GM21619 (cell line): ENCODE measurements around the gene MAN1A1.

ENCODE experiments used
- ATAC-seq: cut with Tn5 transposase; IDR thresholded peaks from one replicate; pipeline ENCODE4 v1.9.1; 2021; ENCODE audit not compliant: unreplicated experiment

The MAN1A1 gene

DNA sequence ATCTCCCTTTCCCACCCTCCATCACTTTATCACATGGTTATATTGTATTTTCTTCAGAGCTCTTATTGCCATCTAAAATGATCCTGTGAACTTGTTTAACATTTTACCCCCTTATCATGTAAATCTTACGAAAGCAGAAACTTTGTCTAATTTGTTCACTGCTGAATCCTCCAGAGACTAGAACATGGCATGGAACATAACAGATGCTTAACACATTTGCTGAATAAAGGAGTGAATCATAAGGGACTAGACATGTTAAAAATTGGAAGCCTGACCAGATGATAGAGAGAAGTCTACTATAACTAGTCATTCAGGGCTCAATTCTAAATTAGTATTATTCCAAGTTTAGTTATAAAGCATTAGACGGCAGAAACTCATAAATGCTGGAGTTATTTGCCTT lies 73.3 kb downstream of the MAN1A1 start:
- no peak for ATAC-seq

DNA sequence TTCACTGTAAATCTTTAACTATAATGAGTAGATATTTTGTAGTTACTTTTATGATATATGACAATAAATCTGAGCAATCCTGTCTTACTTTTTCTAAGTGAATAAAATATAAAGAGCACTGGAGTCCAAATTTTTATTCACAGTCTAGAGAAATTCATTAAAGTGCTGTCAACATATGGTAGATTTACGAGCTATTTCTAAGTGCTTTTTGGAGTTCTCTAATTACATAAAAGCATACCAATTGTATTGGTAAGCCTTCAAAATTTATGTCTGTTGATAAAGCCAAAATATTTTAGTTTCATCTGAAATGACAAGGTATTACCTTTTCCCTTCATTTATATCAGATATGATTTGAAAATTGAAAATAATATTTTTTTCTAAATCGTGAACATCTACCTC lies 75.4 kb downstream of the MAN1A1 start:
- no peak for ATAC-seq

DNA sequence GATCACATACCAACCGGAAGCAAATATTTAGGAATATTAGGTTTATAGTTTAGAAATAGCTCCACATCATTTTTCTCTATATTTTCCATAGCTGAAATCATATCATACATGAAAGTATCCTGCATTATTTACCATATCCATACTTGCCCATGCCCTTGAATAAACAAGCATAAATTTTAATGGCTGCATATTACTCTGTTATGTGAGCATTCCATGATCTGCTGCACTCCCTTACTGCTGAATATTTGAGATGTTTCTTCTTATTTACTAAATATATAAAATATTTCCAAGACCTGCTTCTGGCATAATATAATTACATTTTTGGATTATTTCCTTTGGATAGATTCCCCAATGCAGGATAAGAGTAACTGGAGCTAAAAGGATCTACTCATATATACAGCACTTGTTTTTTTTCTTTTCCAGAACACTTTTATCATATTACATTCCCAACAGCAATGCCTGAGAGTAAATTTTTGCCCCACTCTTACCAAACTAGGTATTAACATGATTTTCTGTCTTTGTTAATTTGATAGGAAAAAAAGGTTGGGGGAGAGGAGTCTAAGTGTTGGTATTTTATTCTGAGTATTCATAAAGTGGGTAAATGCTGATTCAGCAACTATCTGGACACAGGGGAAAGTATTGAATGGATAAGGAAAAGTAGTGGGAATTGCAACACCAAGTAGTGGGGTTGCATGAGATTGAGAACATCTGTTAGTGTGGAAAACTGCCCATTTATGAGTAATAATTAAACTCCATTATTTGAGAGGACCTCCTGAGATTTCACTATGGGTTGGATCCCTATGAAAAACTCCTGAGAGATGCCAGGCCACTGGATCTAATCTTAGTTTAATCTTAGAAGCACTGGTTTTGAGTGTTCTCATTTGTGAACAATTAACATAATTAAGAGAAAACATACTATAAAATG lies 76.0 kb downstream of the MAN1A1 start:
- no peak for ATAC-seq

DNA sequence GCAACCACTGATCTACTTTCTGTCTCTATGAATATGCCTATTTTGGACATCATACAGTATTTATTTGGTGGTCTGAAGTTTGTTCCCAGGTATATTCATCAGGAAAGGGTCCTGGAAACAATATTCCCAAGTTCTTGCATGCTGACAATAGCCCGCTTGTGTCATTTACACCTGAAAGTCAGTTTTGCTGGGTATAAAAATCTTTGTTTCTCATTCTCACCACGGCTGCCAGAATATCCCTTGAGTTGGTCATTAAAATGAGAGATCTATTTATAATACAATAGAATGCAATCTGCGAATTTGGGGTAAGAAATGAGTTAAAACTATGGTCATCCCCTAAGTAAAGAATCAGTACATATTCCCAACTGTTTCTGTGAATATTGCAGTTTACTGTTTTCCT lies 79.0 kb downstream of the MAN1A1 start:
- no peak for ATAC-seq

DNA sequence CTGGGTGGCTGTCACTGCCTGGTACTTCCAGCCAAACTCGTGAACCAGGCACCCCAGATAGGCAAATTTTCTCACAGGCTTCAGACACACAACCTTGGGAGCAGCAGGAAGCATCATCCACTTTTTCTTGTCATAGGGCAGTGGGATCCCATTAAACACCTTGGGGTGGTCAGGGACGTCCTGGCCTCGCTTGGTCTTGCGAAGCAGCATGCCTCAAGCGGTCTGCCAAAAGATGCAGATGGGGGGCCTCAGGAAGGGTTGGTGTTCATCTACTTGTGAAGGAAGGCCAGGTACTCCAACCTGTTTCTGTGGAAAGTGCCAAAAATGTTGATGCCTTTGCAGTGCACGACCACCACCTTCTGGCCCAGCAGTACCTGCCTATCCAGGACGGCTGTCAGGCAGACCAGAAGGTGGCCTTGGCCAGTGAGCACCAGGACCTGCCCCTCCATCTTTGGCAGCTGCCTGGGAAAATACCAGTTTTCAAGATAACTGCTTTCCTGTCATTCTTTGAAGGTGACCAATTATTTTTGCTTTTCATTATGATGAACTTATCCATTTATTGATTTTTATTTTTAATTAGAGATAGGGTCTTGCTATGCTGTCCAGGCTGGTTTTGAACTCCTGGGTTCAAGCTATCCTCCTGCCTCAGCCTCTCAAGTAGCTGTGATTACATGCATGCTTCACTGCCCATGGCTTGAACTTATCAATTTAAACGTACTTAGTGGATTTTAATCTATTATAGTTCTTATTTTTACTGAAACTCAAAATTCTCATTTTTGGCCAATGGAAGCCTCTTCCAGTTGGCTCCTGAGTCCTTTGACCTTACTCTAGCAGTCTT lies 80.1 kb downstream of the MAN1A1 start:
- no peak for ATAC-seq

DNA sequence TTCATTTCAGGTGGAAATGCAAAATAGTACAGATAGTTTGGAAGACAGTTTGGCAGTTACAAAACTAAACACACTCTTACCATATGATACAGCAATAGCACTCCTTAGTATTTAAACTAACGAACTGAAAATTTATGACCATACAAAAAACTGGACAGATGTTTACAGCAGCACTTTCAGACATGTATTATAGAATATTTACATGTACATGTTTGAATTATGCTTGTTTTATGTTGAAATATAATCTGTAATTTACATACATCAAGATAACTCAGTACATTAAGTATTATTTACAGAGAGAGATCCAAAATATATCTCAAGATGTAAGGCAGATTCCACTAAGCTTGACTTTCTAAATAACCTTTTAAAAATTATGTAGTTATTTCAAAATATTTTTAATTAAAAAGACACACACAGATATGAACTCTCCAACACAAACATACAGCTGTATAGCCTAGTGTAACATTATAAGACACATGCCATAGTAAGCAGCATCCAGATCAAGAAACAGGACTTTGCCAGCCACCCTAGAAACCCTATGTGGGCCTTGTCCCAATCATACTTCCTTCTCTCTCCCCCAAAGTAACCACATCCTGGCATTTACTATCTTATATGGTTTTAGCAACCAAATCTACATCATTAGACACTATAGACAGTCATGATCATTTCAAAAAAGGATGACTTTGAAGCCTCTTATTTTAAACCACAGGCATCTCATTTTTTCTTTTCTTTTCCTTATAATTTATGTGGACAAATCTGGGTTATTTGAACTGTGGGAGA lies 82.2 kb downstream of the MAN1A1 start:
- no peak for ATAC-seq

DNA sequence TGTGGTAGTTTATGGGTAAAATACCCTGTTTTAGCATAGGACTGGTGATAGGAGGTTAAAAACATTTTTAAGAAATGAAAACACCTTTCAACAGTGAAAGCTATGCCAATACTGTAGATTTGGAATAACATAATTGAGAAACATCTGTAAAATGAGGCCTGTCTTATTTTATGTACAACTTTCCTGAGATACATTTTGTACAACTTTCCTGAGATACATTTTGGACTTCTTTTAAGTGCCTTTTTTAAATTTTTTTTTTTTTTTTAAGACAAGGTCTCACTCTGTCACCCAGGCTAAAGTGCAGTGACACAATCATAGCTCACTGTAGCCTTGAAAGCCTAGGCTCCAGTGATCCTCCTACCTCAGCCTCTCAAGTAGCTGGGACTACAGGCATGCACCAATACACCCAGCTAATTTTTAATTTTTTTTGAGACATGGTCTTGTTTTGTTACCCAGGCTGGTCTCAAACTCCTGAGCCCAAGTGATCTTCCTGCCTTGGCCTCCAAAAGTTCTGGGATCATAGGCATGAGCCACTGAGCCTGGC lies 84.6 kb downstream of the MAN1A1 start:
- ATAC-seq: no peak

DNA sequence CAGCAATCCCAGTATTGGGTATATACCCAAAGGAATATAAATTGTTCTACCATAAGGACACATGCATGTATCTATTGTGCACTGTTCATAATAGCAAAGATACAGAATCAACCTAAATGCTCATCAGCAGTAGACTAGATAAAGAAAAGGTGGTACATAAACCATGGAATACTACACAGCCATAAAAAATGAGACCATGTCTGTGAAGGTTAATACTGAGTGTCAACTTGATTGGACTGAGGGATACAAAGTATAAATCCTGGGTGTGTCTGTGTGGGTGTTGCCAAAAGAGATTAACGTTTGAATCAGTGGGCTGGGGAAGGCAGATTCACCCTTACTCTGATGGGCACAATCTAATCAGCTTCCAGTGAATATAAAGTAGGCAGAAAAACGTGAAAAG lies 86.9 kb downstream of the MAN1A1 start:
- no peak for ATAC-seq

DNA sequence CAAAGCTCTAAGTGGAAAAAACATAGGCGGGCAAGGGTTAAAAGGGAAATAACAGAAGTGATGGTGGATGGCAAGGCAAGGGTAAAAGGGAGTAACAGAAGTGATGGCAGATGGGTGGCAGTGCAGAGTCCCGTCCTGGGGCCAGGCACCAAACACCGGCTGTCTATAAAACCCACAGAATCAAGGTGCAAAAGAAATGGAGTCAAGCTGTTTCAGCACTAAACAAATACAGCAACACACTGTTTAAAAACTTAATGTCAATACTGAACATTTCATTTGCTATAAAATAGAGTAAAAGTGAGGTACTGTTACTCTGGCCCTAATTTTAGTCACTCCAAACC lies 87.6 kb downstream of the MAN1A1 start:
- ATAC-seq: no peak

DNA sequence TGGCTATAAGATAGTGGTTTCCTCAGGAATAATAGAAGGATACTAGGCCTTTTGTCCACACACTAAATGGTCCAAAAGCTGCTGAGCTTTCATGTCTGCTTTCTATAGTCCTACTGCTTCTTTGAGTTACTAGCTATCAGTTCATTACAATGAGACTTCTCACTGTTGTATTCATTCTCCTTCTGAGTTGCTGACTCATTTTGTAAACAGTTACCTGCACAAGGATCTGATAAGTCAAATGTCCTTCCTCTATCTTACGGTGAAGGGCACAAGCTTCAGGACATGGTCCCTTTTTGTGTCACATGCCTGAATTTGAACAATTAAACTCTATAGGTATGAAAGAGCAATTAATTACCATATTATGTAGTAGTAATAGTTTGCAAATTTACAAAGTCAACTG lies 90.5 kb downstream of the MAN1A1 start:
- no peak for ATAC-seq

DNA sequence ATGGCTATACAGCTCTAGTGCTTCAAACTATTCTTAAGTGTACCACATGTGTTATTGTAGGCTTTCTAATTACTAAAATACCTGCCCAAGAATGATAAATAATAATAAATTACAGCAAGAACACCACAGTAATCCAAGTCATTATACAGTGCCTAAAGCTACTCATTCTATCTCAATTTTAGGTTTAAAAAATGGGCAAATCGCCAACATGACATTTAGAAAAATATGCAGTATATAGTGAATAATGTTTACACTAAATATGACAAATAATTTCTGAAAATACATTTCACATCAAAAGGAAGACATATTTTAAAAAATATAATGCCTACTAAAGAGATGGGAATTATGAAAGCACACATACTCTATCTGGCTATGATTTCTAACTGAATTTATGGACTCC lies 91.8 kb downstream of the MAN1A1 start:
- ATAC-seq: no peak

DNA sequence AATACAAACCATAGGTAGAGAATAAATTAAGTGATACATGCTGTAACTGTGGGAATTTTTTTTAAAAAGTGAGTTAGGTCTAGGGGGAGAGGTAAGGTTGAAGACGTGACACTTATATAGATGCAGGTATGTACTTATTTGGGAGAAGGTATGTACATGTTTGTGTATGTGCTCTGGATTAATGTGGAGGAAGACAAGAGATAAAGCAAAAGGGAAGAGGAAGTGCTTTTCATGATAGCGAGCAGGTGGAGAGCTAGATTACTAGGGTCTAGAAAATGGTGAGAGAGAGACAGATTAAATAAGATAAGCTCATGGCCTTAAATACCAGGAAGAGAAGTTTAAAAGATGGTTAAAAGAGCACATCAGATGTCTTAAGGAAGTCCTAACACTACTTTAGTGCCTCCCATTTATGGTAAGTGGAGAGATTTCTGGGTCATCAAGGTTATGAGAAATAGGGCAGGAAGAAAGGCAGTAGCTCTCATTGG lies 92.5 kb downstream of the MAN1A1 start:
- ATAC-seq: no peak

DNA sequence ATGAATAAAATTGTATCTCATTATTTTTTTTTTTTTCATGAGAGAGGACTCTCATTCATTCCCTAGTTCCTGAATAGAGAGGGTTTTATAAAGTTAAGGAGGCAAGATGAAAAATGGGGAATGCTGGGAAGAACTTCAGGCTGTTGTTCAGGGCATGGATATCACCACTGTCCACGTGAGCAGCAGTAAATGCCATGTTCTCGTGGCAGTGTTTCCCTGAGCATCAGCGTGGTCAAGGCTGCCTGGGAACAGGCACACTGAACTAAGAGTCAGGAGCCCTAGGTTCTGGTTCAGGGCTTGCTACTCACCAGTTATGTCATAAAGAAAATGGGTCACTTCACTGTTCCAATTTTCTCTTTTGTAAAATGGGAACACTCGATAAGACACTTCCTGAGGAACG lies 93.2 kb downstream of the MAN1A1 start:
- no peak for ATAC-seq

DNA sequence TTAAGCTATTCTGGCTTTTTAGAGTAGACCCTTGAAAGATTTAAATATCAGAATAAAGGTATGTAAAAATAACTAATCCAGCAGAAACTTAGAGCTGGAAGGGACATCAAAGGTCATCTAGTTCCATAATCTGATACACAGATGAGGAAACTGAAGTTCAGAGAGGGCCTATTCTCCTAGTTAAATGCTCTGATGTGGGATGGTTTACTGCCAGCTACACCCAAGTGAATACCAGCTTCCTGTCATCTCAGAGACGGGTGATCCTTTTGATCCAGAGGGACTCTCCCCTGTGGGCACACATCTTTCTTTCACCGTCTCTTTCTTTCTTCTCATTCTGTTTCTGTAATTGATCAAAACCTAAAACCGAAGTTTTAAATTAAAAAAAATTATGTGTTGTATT lies 94.1 kb downstream of the MAN1A1 start:
- no peak for ATAC-seq

DNA sequence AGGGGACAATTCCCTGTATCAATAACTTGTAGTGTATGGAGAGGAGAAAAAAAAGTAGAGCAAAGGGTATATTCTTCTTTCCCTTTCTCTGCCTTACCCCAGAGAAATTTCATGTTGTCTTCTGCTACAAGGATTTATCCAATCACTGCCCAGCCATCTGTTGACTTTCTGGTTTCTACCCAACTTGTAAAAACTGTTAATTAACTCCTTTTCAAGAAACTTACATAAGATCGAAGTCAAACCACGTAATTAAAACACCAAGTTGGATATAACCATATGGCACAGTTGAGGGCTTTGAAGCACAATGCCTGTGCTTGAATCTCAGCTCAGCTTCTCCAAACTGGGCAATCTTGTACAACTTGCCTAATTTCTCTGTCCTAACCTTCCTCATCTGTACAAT lies 99.5 kb downstream of the MAN1A1 start:
- no peak for ATAC-seq

DNA sequence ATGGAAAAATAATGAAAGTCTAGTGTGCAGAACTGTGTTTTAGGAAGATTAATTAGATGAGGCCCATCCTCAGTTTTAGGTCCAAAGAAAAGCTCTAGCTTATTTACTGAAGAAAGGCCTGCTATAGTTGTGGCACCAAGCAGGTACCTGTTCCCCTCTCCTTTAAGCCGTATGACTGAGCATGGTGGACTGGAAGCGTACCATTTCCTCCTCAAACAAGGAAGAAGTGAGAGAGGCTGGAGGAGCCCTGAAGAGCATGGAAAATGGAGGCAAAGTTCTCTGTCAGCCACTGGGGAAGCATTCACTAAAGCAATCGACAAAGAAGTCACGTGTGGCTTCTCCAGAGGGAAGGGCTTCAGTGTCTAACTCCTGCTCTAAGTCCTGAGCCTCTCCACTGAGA lies 100.2 kb downstream of the MAN1A1 start:
- no peak for ATAC-seq

DNA sequence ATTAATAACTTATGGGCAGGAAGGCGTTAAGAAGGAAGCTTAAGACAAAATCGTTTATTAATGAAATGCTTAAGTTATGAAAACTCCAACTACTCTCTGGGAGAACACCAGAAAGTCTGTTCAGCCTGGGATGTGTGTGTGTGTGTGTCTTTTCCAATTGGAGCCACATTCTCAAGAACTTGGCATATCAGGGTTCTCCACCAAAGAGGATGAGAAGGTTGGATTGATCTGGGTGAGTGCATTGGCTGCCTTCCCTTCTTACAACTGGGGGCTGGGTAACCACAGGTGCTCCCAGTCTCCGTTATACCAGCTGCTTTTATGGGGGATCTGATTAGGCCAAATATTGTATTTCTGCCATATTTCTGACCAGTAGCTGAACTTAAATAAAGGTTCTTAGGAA lies 102.1 kb downstream of the MAN1A1 start:
- no peak for ATAC-seq

DNA sequence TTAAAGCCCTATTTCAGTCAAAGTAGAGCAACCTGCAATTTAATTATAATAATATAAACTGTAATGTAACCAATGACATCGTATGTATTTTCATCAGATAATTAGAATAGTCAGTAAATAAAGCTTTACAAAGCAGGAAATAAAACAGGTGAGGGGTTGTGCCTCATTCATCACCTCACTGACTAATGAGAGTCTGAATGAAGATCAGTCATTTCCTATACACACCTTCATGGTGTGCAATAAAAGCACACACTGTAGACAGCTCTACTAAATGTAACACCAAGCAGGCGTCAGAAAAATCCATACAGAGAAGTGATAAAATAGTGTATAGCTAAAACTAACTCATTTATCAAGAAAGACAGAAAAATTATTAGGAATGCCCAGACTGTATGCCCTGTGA lies 105.9 kb downstream of the MAN1A1 start:
- ATAC-seq: no peak

DNA sequence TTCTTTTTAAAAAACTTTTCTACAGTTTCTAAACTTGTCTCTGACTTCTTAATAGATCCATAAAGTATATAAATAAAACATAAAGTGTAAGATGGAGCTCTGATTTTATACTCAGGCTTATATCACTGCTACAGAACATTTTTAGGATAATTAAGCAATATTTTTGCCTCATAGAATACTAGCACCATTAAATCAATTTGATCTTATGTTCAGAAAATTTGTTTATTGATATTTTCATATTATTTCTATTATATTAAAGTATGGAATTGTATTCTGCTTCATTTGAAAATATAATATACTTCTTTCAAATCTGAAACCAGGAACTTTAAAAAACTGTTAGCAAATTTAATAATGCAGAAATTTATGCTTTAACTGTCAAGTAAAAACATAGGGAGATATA lies 106.5 kb downstream of the MAN1A1 start:
- ATAC-seq: no peak

DNA sequence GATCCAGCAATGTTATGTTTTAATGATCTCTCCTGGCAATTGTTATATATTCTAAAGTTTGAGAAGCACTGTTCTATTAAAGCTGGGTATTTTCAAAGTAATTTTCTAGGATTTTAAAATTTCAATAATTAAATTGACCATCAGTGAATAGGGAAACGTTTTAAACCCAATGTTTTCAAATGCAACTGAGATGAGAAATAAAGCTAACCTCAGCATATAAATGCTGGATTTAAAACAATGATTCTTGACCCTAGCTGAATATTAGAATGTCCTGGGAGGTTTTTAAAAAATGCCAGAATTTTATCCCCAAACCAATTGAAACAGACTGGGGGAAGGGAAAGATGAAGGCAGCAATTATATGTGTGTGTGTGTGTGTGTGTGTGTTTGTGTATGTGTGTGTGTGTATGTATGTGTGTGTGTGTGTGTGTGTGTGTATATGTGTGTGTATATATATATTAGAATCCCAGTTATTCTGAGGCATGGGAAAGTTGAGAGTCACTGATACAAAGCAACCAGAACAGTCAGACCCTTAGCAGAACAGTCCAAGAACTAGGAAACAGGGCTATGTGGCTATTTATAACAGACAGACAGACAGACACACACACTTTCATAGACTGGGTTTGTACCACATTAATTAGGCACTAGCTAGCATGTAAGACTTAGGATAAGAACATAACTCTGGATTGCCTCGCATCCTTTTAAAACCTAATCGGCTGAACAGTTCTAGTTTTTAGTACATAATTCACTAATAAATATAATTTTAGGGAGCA lies 107.8 kb downstream of the MAN1A1 start:
- ATAC-seq: no peak
